Epithelial cell of esophagus (primary cell): Measurements from ENCODE around the gene PTRH1.
A peak's percentile ranks its signal among the peaks of the same experiment; 100 is the strongest.

ENCODE experiments used
- DNase-seq: peaks from one replicate; pipeline ENCODE4 v3.0.0; 2010; ENCODE audit warnings: low read depth
- H3K4me3 ChIP-seq: 2 replicates; pipeline ENCODE4 v1.5.1; 2011; ENCODE audit warnings: mild to moderate bottlenecking, low read length, control low read depth
- CTCF ChIP-seq: IDR thresholded peaks from 2 replicates; pipeline ENCODE4 v1.5.1; 2011; ENCODE audit warnings: low read depth, mild to moderate bottlenecking, low read length, control low read depth, inconsistent platforms; ENCODE audit not compliant: insufficient read depth; ENCODE audit errors: missing control alignments

The PTRH1 gene

GRCh38 chr9:127749090-127749787 lies 33.8 kb upstream of the PTRH1 start:
- no peak for TF ChIP-seq CTCF

DNA sequence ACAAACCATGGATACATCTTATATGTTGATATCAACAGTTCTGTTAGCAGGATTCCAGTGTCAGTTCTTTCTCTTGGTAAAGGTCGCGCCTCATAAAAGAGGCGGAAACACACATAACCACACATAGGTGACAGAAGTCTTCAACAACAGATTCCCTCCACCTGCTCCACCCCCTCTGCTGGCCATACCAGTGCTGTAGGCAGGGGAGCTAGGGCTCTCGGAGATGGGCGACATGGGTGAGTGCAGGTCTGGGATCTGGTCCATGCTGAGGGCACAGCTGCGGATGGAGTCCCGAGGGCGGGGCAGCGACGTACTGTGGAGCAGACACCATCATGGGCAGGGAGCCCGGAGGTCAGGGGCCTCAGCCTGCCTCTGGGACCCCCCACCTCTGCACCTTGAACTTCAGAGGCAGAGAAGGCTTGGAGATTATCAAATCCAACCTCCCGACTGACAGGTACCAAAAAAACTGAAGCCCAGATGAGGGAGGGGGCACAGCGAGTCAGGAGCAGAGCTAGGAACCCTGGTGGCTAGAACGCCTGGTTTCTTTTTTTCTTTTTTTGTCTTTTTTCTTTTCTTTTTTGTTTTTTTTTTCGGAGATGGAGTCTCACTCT lies 31.6 kb upstream of the PTRH1 start:
- no peak for TF ChIP-seq CTCF
- DNase-seq, result no peak
- no peak overlapping the region for H3K4me3 ChIP-seq

More at GRCh38 chr9:127749090-127749787, 33.8 kb upstream of the PTRH1 start:
- no peak overlapping the region for H3K4me3 ChIP-seq
- no peak for DNase-seq

- no peak for TF ChIP-seq CTCF
- H3K4me3 ChIP-seq, result no peak overlapping the region
- no peak for DNase-seq
Measured at GRCh38 chr9:127744398-127745110, 29.1 kb upstream of the PTRH1 start.

- no peak for TF ChIP-seq CTCF
Measured at GRCh38 chr9:127742435-127743088, 27.1 kb upstream of the PTRH1 start.

DNA sequence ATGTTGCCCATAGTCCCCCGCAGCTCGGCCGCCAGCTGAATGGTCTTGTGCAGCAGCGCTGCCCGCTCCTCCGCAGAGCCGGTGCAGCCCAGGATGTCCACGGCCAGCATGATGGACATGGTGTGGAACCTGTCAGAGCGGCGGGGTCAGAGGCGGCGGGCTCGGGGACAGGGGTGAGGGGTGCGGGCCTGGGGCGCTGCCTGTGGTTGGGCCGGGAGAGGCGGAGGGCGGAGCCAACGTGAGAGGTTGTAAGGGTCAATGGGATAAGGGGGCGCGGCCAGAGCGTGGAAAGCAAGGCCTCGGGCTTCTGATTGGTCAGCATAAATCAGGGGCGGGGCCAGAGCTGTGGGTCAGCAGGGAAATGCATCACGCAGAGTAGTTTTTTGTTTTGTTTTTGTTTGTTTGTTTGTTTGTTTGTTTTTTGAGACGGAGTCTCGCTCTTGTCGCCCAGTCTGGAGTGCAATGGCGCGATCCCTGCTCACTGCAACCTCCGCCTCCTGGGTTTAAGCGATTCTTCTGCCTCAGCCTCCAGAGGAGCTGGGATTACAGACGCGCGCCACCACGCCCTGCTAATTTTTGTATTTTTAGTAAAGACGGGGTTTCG lies 26.5 kb upstream of the PTRH1 start:
- no peak for TF ChIP-seq CTCF
- H3K4me3 ChIP-seq, result no peak overlapping the region
- peak; percentile 37 for DNase-seq

More at GRCh38 chr9:127742435-127743088, 27.1 kb upstream of the PTRH1 start:
- no peak overlapping the region for H3K4me3 ChIP-seq
- DNase-seq, result peak; percentile 72

- no peak for TF ChIP-seq CTCF
- H3K4me3 ChIP-seq, result no peak overlapping the region
- peak; percentile 69 for DNase-seq
Measured at GRCh38 chr9:127739614-127740330, 24.3 kb upstream of the PTRH1 start.
